OCI-M2 (cell line): Measurements from ENCODE around the gene COX10.
"Not testable (repeated sequence)": the region's sequence is repeated elsewhere in the genome, so short reads cannot be mapped to it uniquely, and the experiment has no call there.

Experiments
- DNase-seq: peaks from one replicate; lab custom pipeline; 2025; ENCODE audit not compliant: unreplicated experiment; lab: John Stamatoyannopoulos, UW

The COX10 gene

GRCh38 chr17:14069251-14070021 lies at the start of gene COX10:
Gene COX10, plus strand, starts transcription at chr17:14069504. Its CDS starts 102 bp downstream, at chr17:14069606.
- DNase-seq, result no peak

DNA sequence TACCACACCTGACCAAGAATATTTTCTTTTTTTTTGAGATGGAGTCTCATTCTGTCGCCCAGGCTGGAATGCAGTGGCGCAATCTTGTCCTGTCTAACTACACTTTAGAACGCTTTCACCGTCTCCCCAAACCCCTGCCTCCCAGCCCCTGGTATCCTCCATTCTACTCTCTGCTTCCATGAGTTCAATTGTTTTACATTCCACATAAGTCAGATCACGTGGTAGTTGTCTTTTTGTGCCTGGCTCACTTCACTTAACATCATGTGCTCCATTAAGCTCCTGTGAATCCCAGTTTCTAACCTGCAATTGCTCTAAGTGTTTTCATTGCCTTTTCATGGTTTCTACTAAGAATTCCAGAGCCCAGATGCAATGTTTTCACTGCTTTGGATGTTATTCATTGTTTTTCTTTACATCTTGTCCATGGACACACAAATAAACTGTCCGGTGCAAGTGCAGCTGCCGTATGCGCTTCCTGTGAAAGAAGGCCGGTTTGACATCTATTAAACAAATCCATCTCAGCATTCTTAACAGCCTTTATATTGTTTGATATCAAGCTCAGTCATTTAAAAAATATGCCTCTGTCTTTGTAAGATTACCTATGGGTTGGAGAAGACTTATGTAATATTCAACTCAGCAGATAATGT lies 47.5 kb upstream of the COX10 start:
- not testable (repeated sequence) for DNase-seq

GRCh38 chr17:14029755-14030154 lies 39.5 kb upstream of the COX10 start:
- not testable (repeated sequence) for DNase-seq

DNA sequence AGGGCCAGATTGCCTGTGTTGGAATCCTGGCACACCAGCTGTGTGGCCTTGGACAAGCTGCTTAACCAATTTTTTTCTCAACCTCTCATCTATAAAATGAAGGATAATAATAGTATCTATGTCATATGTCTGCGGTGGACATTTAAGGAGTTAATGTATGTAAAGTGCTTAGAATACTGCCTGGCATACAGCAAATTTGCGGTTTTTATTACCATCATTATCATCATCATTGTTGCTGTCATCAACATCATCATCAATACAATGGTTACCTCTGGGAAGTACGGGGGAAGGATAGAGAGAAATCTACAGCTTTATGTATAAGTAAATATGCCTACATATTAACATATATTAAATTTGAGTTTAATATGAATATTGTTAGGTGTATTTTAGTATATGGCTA lies 37.1 kb upstream of the COX10 start:
- no peak for DNase-seq

- no peak for DNase-seq
Measured at GRCh38 chr17:14033166-14033565, 36.1 kb upstream of the COX10 start.

DNA sequence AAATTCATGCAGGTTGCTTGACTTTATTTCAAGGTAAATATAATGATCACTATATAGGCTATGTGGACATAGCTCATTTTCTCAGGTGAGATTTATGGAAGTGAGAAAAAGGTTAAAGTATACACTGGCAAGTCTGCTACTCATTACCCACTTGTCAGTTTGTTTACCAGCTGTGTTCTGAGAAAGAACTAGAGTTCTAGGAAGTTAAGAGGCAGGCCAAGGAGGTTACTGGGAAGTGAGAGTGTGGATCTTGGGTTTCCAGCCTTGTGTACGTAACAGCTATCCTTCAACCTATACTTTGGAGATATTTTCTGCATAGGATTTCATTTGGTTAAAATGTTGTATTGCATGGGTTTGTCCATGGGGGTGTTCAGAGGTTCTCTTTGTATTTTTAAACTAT lies 31.9 kb upstream of the COX10 start:
- no peak for DNase-seq

DNA sequence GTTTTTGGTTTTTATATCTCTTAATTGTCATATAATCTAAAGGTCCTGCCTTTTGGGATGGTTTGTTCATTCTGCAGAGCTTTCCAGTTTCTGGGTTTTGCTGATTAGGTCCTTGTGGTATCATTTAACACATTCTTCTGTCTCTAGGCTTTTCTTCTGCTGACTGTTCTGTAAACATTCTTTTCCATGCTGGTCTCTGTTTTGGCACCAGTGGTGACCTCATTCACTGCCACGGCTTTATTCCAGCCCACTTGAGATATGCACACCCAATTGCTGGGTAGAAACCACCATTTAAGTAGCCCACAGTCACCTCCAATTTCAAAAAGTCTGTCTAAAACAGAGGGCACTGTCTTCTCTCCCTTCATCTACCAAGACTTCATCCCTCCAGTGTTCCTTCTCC lies 31.1 kb upstream of the COX10 start:
- no peak for DNase-seq

DNA sequence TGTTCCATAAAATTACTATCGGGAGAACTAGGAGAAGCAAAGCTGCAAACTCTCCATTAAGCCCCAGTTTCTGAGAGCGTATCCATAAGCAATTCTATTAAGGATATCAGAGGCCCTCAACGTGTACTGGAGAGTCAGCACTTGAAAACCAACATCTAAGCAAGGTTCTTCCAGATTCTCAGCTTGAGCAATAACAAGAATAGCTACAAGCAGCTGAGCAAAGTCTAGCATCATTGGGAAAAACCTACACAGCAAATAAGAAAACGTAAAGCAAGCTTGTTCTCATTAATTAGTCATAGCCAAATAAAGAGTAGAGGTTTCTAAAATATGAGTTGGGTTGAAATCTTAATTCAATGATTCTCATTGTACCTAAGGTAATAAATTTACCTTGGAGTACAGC lies 26.9 kb upstream of the COX10 start:
- no peak for DNase-seq

GRCh38 chr17:14044702-14045101 lies 24.6 kb upstream of the COX10 start:
- DNase-seq, result no peak

DNA sequence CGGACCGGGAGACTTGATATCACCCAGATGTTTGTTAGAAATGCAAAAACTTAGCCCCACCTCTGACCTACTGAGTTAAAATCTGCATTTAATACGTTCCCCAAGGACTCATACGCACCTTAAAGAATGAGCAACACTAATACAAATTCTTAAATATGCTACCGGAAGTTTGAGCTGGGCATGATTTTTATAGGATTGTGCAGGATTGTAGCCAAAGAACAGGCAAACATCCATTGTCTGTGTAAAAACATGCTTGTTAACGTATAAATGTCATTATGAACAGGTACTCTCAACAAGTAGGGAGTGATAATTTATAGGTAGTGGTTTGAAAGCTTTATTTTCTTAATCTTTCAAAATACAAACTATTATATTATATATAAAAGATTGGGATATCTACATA lies 22.3 kb upstream of the COX10 start:
- DNase-seq, result no peak

DNA sequence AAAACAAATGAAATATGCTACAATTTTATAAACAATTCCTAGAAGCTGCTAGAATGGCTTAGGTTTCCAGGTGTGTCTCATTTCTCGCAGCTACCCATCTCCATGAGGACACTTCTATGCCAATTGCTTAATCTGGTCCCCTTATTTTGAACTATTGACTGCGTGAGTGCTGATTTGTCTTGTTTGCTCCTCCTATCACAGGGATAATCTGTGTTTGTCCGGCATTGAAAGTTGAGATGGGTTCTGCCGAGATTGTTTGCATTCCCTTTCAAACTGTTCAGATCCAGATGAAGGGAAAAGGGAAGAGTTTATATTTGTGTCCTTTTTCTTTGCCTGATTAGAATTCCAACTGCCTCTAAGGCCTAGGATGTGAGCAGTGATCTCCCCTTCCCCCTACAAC lies 21.7 kb upstream of the COX10 start:
- DNase-seq, result no peak

DNA sequence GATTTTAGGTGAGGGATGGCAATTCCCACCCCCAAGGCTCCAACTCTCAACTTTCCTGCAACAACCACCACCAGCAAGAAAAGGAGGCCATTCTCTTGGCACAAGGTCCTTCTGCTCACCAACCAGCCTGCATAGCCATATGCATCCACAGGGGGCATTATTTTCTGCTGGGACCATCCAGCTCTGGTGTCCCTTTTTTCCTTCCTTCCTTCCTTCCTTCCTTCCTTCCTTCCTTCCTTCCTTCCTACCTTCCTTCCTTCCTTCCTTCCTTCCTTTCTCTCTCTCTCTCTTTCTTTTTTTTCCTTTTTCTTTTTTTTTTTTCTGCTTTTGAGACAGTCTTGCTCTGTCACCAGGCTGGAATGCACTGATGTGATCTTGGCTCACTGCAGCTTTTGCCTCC lies 21.1 kb upstream of the COX10 start:
- no peak for DNase-seq

- DNase-seq, result no peak
Measured at GRCh38 chr17:14050616-14051015, 18.7 kb upstream of the COX10 start.

DNA sequence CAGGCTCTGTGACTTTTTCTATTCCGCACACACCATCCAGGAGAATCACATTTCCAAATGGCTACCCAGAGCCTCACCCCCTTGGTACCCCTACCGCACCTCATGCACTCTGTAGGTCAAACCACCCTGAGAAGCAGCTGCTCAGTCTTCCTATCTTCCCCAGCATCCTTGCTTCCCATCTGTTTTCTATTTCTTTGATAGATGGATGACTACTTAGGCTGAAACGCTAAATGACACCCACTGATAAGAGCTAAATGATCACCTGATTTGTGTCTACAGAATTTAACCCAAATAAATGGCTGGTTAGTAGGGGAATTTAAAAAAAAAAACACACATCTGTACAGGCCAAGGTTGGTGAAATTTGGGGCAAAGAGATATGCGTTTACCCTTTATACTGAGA lies 17.6 kb upstream of the COX10 start:
- DNase-seq, result no peak

- DNase-seq, result no peak
Measured at GRCh38 chr17:14052886-14053615, 16.3 kb upstream of the COX10 start.

- DNase-seq, result no peak
Measured at GRCh38 chr17:14057591-14057990, 11.7 kb upstream of the COX10 start.

DNA sequence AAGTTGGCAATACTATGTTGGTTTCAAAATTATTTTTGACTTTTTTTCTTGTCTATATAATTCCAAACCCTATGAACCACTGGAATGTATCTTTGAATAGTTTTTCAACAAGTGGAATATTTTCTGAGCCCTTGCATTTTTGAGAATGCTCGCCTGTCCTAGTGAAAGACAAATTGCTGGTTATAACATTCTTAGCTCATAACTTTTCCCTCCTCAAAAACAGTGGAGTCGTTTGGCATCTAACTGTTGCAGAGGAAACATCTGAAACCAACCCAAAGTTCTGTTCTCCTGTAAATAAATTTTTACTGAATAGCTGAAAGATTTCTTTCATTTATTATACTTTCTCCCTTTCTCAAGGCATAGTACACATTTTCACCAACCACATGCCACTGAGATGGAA lies 11.3 kb upstream of the COX10 start:
- DNase-seq, result no peak

DNA sequence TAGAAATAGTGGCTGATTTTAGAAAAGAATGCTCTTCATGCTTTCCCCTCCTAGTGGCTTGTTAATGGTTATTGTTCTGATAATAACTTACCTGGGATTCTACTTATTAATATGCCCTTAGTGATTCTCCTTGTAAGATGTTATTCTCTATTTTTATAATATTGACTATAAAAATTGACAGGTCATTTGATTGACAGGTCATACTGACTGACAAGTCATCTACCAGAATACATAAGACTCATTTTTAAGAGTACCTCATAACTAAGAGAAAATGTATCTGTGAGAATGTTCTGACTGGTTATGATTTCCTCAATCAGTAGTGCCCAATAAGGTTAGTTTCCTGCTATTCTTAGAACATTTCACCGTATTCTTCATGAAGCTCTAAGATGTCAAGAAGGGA lies 8.6 kb upstream of the COX10 start:
- DNase-seq, result no peak

DNA sequence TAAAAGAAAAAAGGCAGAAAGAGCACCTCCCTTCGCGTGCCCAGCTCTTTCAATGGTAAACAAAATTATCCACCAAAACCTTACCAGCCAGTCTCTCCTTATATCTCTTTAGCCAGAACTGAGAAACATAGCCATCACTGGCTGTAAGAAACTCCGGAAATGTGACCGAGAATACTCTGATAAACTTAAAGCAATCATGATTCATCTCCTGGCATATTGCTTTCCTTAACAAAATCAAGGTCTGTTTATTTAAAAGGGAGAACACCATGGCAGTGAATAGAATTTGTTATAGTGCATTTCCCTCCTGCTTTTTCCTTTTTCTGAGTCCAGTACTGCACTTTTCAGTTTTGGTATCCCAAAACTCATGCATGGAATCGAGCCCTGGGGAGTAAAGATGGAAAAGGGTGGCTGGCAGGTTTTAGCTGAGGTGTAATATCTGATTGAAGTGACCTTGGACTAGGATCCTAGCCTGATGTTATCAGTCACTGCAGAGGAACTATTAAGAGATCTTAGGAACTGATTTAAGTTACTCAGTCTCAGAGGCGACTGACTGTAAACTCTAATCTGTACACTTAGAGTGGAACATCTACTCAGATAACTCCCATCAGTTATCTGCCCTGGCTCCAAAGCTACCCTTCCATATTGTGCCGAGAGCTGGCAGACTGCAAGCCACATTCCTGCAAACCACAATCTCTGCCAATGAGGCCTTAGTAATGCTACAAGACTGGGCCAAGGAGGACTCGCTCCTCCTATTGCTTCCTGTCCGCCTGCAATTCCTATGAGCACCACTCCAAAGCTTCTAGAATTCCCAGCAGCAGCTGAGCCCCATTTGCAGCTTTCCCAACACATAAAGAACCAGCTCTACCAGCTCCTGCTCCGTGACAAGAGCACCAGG lies 7.4 kb upstream of the COX10 start:
- no peak for DNase-seq

GRCh38 chr17:14067347-14067746 lies 2.0 kb upstream of the COX10 start:
- DNase-seq, result no peak
